HepG2 (cell line): ENCODE results near the gene HIC1. TPM values are rescaled to one million over a fixed set of nuclear protein-coding genes. Genes with fewer than 3 reads are reported as not detected.
A peak's percentile ranks its signal among the peaks of the same experiment; 100 is the strongest.

Source experiments
- ATAC-seq: fragments of 200-7000 bp; cut with Tn5 transposase; 3 replicates; pipeline ENCODE4 v1.9.1; 2020; ENCODE audit warnings: mild to moderate bottlenecking, moderate library complexity
- BruUV-seq: library from RNA; stranded (reverse); fragments of 400-500 nt; replicated peaks from 2 replicates; lab custom pipeline; 2021; lab: Mats Ljungman, UMichigan
- CTCF ChIA-PET: fragments of 300-600 bp; formaldehyde crosslinking; extraction: SDS; loops from one replicate; lab custom pipeline; 2021; ENCODE audit warnings: low total read pairs, inconsistent platforms, low intra/inter-chr PET ratio; lab: Yijun Ruan, JAX
- POLR2A ChIA-PET: fragments of 350-600 bp; sonication (Branson Sonifier 250); formaldehyde crosslinking; loops from one replicate; lab custom pipeline; 2020; ENCODE audit warnings: antibody characterized with exemption, inconsistent platforms; lab: Yijun Ruan, JAX
- DNase-seq: peaks from one replicate; pipeline ENCODE4 v3.0.0-alpha.2; 2015; ENCODE audit warnings: low spot score
- FAIRE-seq: peaks from 3 replicates; lab custom pipeline; 2011; peaks lifted over from hg19 to GRCh38; lab: Jason Lieb, UNC
- H2AFZ ChIP-seq: one replicate; pipeline ENCODE4 v1.6.1; 2011; ENCODE audit warnings: low read length, inconsistent platforms
- H3K27ac ChIP-seq: fragments of 300-600 bp; 3 replicates; pipeline ENCODE4 v1.8.0; 2011; ENCODE audit warnings: mixed run types, mild to moderate bottlenecking, mixed read lengths, low read length, inconsistent platforms; ENCODE audit not compliant: insufficient read depth; ENCODE audit errors: extremely low read length
- H3K27me3 ChIP-seq, 2 experiments: fragments of 200-600 bp in 1 of 2; 2 replicates in 1 of 2; 3 replicates in 1 of 2; pipeline versions ENCODE4 v1.6.0 to v1.8.0; 2011; ENCODE audit warnings: low read length in 2 of 2, mild to moderate bottlenecking in 2 of 2, moderate library complexity in 2 of 2, inconsistent platforms in 1 of 2; ENCODE audit not compliant: insufficient read depth in 2 of 2, control insufficient read depth in 1 of 2
- H3K36me3 ChIP-seq, 2 experiments: fragments of 200-600 bp in 1 of 2; replicated peaks in 1 of 2; 2 replicates in 1 of 2; 3 replicates in 1 of 2; pipeline versions ENCODE4 v1.5.1 to v1.8.0; 2011; ENCODE audit warnings: low read length in 2 of 2, inconsistent platforms in 1 of 2; ENCODE audit not compliant: insufficient read depth in 2 of 2, control insufficient read depth in 1 of 2
- H3K4me1 ChIP-seq: 2 replicates; pipeline ENCODE4 v1.5.1; 2012; ENCODE audit warnings: low read length, inconsistent platforms; ENCODE audit not compliant: insufficient read depth
- H3K4me2 ChIP-seq: 2 replicates; pipeline ENCODE4 v1.6.0; 2011; ENCODE audit warnings: low read depth, low read length, inconsistent platforms
- H3K4me3 ChIP-seq, 3 experiments: fragments of 200-600 bp in 1 of 3; sonication (generic), shearing (Covaris generic) in 1 of 3; replicated peaks in 1 of 3; 2 replicates each; pipeline ENCODE4 v1.5.1; 2011 to 2016; ENCODE audit warnings: low read length in 3 of 3, inconsistent platforms in 2 of 3, low read depth in 2 of 3, mild to moderate bottlenecking in 2 of 3, control low read depth in 1 of 3, mixed read lengths in 1 of 3; ENCODE audit not compliant: insufficient read depth in 1 of 3
- H3K79me2 ChIP-seq: one replicate; pipeline ENCODE4 v1.6.1; 2011; ENCODE audit warnings: low read length, inconsistent platforms; ENCODE audit not compliant: insufficient read depth
- H3K9ac ChIP-seq: 2 replicates; pipeline ENCODE4 v1.6.0; 2011; ENCODE audit warnings: mild to moderate bottlenecking, low read depth, low read length, inconsistent platforms; ENCODE audit not compliant: insufficient read depth
- H3K9me3 ChIP-seq: 2 replicates; pipeline ENCODE4 v1.5.1; 2012; ENCODE audit warnings: mild to moderate bottlenecking, low read length
- H4K20me1 ChIP-seq: 2 replicates; pipeline ENCODE4 v1.6.0; 2011; ENCODE audit warnings: inconsistent platforms, mild to moderate bottlenecking, low read length, moderate library complexity; ENCODE audit not compliant: insufficient read depth
- JDP2 ChIP-seq: sonication (generic); formaldehyde crosslinking; IDR thresholded peaks from 2 replicates; pipeline ENCODE4 v1.8.1; 2022; ENCODE audit warnings: missing genetic modification reagents, borderline replicate concordance
- YY1 ChIP-seq: IDR thresholded peaks from 2 replicates; pipeline ENCODE4 v1.6.1; 2011; ENCODE audit warnings: low read length, low read depth, moderate library complexity, mild to moderate bottlenecking; ENCODE audit not compliant: insufficient read depth, insufficient replicate concordance
- ZNF44 ChIP-seq: sonication (generic); formaldehyde crosslinking; IDR thresholded peaks from 2 replicates; pipeline ENCODE4 v1.5.1; 2020; ENCODE audit warnings: mild to moderate bottlenecking, missing genetic modification reagents
- WGBS: methylation state at CpG from one replicate; pipeline ENCODE4 v1.1.6; 2017; ENCODE audit warnings: low lambda C conversion rate; 5-methylcytosine and 5-hydroxymethylcytosine counted together
- in situ Hi-C: cut with HindIII; loops from 2 replicates; pipeline ENCODE4 v1.10.0; 2017; ENCODE audit warnings: low pct_unique_long_range_greater_than_20kb; ENCODE audit not compliant: extremely low pct_ligation_motif_present
- intact Hi-C: fragments of 100-400 bp; cut with micrococcal nuclease; formaldehyde crosslinking; loops from one replicate; pipeline ENCODE4 v1.10.0; 2022; ENCODE audit not compliant: unreplicated experiment
- polyA plus RNA-seq, 8 experiments: library from polyadenylated mRNA; depleted of rRNA in 3 of 8; stranded (reverse) in 7 of 8; unstranded in 1 of 8; fragments of >200 nt; fragmentation: Illumina TruSeq in 4 of 8; extraction: Trizol in 4 of 8; gene quantifications; 2 replicates each; pipeline versions ENCODE4 v1.2.1 to v1.2.3, GENCODE V29; 2011 to 2016; ENCODE audit warnings: low read depth in 4 of 8, missing spikeins in 1 of 8, mixed read lengths in 1 of 8; ENCODE audit not compliant: insufficient read depth in 1 of 8
- total RNA-seq, 5 experiments: library from RNA; depleted of rRNA; stranded (reverse); fragments of >200 nt; fragmentation: Illumina TruSeq; extraction: Trizol; gene quantifications; 2 replicates each; pipeline ENCODE4 v1.2.3, GENCODE V29; 2016; ENCODE audit warnings: low read depth in 1 of 5
- TF ChIP-seq, protein P1 (sequence below): sonication (generic); formaldehyde crosslinking; IDR thresholded peaks from 2 replicates; pipeline ENCODE4 v1.8.1; 2023; ENCODE audit warnings: mild to moderate bottlenecking, moderate library complexity, missing genetic modification reagents
- TF ChIP-seq, protein P2 (sequence below): IDR thresholded peaks from 2 replicates; pipeline ENCODE4 v1.6.1; 2016; ENCODE audit warnings: low read depth, missing genetic modification reagents, missing compliant biosample characterization
- TF ChIP-seq, protein P3 (sequence below): sonication (generic); formaldehyde crosslinking; IDR thresholded peaks from 2 replicates; pipeline ENCODE4 v1.4.0; 2020; ENCODE audit warnings: missing genetic modification reagents, low read depth, mild to moderate bottlenecking, borderline replicate concordance
- TF ChIP-seq, protein P4 (sequence below): sonication (generic); formaldehyde crosslinking; IDR thresholded peaks from 2 replicates; pipeline ENCODE4 v1.5.1; 2020; ENCODE audit warnings: mild to moderate bottlenecking, missing genetic modification reagents, borderline replicate concordance
- TF ChIP-seq, protein P5 (sequence below): IDR thresholded peaks from 2 replicates; pipeline ENCODE4 v1.6.1; 2012; ENCODE audit warnings: low read depth, low read length, improper control_type of control experiment

HIC1 gene
- total and polyA plus RNA-seq, 2 of the 13 experiments (the other 11 are each of a cell fraction or from before 2014, with no cell fraction given) = 0.04 to 0.31 TPM

DNA sequence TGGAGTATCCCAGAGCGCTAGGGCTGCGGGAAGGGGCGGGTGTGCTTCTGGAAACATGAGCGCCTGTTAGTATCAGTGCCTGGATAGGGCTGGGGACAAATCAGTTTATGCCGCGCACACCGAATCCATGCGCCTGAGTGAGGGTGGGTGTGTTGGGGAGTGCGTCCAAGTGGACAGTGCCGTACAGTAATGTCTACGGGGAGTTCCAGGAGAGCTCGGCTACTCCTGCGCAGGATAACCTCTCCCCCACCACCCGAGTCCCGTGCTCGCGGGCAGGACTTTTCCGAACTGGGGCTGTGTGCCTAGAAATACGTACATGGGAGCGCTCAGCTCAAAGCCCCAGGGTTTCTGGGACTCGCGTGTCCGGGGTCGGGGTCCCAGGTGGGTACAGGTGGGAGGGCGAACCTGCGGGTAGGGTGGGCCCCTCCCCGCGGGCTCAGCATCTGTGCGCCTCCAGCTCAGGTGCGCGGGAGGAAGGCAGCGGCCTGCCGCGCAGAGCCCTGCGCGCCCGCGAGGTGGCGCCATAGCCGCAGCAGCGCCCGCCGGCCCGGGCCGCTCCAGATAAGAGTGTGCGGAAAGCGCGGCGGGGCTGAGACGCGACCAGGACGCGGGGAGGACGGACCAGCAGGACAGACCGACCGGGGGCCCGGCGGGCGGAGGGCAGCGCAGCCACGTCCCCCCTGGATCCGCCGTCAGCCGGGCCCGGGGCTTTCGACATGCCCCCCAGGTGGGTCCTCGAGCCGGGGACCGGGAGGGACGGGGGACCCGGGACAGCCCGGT lies at the start of gene HIC1 (continued):
- TF ChIP-seq, protein P1, sequence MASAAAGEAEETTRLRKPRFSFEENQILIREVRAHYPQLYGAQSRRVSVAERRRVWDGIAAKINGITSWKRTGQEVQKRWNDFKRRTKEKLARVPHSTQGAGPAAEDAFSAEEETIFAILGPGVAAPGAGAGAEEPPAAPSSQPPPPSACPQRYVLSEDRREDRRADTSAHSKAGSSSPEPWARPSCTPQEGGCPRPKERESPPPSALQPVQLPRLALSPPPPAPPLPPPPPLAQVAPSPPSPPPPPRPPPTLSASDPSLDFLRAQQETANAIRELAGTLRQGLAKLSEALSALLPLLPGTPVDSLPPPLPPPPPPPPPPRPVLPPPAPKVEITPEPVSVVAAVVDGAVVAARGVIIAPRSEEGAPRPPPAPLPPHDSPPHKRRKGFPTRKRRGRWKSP (CRISPR knock-in tag) = 0 out of 2 replicates have a peak, but pooled peaks have one; percentile 71
- TF ChIP-seq, protein P2, sequence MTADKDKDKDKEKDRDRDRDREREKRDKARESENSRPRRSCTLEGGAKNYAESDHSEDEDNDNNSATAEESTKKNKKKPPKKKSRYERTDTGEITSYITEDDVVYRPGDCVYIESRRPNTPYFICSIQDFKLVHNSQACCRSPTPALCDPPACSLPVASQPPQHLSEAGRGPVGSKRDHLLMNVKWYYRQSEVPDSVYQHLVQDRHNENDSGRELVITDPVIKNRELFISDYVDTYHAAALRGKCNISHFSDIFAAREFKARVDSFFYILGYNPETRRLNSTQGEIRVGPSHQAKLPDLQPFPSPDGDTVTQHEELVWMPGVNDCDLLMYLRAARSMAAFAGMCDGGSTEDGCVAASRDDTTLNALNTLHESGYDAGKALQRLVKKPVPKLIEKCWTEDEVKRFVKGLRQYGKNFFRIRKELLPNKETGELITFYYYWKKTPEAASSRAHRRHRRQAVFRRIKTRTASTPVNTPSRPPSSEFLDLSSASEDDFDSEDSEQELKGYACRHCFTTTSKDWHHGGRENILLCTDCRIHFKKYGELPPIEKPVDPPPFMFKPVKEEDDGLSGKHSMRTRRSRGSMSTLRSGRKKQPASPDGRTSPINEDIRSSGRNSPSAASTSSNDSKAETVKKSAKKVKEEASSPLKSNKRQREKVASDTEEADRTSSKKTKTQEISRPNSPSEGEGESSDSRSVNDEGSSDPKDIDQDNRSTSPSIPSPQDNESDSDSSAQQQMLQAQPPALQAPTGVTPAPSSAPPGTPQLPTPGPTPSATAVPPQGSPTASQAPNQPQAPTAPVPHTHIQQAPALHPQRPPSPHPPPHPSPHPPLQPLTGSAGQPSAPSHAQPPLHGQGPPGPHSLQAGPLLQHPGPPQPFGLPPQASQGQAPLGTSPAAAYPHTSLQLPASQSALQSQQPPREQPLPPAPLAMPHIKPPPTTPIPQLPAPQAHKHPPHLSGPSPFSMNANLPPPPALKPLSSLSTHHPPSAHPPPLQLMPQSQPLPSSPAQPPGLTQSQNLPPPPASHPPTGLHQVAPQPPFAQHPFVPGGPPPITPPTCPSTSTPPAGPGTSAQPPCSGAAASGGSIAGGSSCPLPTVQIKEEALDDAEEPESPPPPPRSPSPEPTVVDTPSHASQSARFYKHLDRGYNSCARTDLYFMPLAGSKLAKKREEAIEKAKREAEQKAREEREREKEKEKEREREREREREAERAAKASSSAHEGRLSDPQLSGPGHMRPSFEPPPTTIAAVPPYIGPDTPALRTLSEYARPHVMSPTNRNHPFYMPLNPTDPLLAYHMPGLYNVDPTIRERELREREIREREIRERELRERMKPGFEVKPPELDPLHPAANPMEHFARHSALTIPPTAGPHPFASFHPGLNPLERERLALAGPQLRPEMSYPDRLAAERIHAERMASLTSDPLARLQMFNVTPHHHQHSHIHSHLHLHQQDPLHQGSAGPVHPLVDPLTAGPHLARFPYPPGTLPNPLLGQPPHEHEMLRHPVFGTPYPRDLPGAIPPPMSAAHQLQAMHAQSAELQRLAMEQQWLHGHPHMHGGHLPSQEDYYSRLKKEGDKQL (CRISPR knock-in tag) = no peak

DNA sequence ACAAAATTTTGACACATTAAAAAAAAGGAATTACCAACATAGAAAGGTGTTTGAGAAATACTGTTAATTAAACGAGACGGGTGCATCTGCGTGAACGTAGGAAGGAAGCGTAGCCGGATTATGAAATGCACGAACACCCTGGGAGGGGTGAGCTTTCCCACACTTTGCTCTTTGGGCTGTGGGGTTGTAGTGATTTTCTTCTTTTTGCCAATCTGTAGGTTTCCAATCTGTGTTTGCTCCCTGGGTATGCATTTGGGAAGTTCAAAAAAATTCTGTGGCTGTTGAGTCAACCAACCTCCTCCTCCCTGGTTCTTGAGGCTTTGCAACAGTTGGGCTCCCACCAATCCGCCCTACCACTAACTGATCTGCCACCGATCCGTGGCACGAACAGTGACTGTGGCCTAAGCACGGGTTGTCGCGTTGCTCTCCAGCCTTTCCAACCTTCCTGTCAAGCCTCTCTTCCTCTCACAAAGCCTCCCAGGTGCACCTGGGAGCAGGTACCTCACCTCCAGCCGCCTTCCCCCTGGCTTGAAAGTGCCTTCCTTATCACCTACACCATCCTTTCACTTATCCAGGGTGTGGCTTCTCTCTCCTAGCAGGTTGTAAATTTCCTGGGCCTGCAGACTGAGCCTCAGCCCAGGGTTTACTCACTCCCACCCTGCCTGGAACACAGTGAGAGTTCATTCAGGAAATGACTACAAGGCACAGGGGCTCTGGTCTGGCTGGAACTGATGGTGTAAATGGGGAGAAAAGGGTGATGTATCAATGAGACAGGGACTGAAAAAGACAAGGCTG lies 46.4 kb upstream of the HIC1 start:
- no peak overlapping the region for H3K9ac ChIP-seq
- in situ Hi-C loops = no loop called here
- no peak overlapping the region for H3K4me2 ChIP-seq
- no peaks in the 10 kb centered on the region for H3K9me3 ChIP-seq
- H3K36me3 ChIP-seq = no peaks in the 10 kb centered on the region
- ChIA-PET CTCF (no interaction called here), POLR2A (no interaction called here)
- FAIRE-seq (no peak), DNase-seq (no peak), ATAC-seq (no peak)
- H3K4me3 ChIP-seq = no peak overlapping the region
- H2AFZ ChIP-seq = no peak overlapping the region
- no peaks in the 10 kb centered on the region for H4K20me1 ChIP-seq
- H3K79me2 ChIP-seq = no peaks in the 10 kb centered on the region
- no peak overlapping the region for H3K27ac ChIP-seq
- 88% methylated on average over 15 of the region's 15 CpGs for WGBS
- peaks cover 12% of the 10 kb centered on the region for H3K4me1 ChIP-seq
- intact Hi-C loops = no loop called here
- BruUV-seq = no TSS peak
- no peaks in the 10 kb centered on the region for H3K27me3 ChIP-seq
- TF ChIP-seq, protein P3, sequence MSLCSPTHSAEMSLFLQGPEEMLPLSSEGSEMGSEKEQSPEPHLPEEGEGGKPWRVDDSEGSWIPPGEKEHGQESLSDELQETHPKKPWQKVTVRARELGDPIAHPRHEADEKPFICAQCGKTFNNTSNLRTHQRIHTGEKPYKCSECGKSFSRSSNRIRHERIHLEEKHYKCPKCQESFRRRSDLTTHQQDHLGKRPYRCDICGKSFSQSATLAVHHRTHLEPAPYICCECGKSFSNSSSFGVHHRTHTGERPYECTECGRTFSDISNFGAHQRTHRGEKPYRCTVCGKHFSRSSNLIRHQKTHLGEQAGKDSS (CRISPR knock-in tag) = no peak
- TF ChIP-seq, protein P4, sequence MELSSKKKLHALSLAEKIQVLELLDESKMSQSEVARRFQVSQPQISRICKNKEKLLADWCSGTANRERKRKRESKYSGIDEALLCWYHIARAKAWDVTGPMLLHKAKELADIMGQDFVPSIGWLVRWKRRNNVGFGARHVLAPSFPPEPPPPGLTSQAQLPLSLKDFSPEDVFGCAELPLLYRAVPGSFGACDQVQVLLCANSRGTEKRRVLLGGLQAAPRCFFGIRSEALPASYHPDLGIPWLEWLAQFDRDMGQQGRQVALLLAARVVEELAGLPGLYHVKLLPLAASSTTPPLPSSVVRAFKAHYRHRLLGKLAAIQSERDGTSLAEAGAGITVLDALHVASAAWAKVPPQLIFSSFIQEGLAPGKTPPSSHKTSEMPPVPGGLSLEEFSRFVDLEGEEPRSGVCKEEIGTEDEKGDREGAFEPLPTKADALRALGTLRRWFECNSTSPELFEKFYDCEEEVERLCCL (CRISPR knock-in tag) = no peak
- TF ChIP-seq YY1 = no peak
- TF ChIP-seq JDP2 (CRISPR knock-in tag) = no peak
- no peak for TF ChIP-seq ZNF44
- TF ChIP-seq, protein P5, sequence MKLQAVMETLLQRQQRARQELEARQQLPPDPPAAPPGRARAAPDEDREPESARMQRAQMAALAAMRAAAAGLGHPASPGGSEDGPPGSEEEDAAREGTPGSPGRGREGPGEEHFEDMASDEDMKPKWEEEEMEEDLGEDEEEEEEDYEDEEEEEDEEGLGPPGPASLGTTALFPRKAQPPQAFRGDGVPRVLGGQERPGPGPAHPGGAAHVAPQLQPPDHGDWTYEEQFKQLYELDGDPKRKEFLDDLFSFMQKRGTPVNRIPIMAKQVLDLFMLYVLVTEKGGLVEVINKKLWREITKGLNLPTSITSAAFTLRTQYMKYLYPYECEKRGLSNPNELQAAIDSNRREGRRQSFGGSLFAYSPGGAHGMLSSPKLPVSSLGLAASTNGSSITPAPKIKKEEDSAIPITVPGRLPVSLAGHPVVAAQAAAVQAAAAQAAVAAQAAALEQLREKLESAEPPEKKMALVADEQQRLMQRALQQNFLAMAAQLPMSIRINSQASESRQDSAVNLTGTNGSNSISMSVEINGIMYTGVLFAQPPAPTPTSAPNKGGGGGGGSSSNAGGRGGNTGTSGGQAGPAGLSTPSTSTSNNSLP = no peak
